NT2/D1 (cell line): ENCODE data around the gene PHF21B.

Experiments used
- DNase-seq: peaks from one replicate; pipeline ENCODE4 v3.0.0-alpha.2; 2011; ENCODE audit warnings: low read depth, low spot score
- H3K27me3 ChIP-seq: 2 replicates; pipeline ENCODE4 v1.6.0; 2011; ENCODE audit warnings: mild to moderate bottlenecking; ENCODE audit not compliant: insufficient read length, insufficient read depth
- H3K36me3 ChIP-seq: 2 replicates; pipeline ENCODE4 v1.6.1; 2011; ENCODE audit warnings: mild to moderate bottlenecking, low read length, mixed read lengths; ENCODE audit not compliant: insufficient read depth, insufficient read length
- H3K4me1 ChIP-seq: 2 replicates; pipeline ENCODE4 v1.5.1; 2011; ENCODE audit not compliant: insufficient read depth, insufficient read length
- H3K4me3 ChIP-seq: 2 replicates; pipeline ENCODE4 v1.5.1; 2011; ENCODE audit warnings: low read depth; ENCODE audit not compliant: insufficient read length
- H3K9ac ChIP-seq: 2 replicates; pipeline ENCODE4 v1.6.0; 2011; ENCODE audit warnings: low read depth; ENCODE audit not compliant: insufficient read length
- H3K9me3 ChIP-seq: 2 replicates; pipeline ENCODE4 v1.5.1; 2011; ENCODE audit warnings: mild to moderate bottlenecking, low read length; ENCODE audit not compliant: insufficient read depth
- SUZ12 ChIP-seq: IDR thresholded peaks from 2 replicates; pipeline ENCODE4 v1.6.1; 2011; ENCODE audit not compliant: insufficient read length, insufficient read depth; ENCODE audit errors: extremely low read depth
- YY1 ChIP-seq: IDR thresholded peaks from 2 replicates; pipeline ENCODE4 v1.6.1; 2011; ENCODE audit not compliant: insufficient read length, insufficient read depth
- ZNF274 ChIP-seq: IDR thresholded peaks from 2 replicates; pipeline ENCODE4 v1.6.1; 2011; ENCODE audit warnings: mild to moderate bottlenecking, low read depth, low read length

The PHF21B gene

GRCh38 chr22:44975427-44976262 is 34.2 kb downstream of the PHF21B start:
- peaks cover 21% of the 10 kb centered on the region for H3K4me1 ChIP-seq
- peak; percentile 71 for DNase-seq
- H3K27me3 ChIP-seq = no peaks in the 10 kb centered on the region
- TF ChIP-seq ZNF274 = no peak
- no peak for TF ChIP-seq SUZ12
- no peak for TF ChIP-seq YY1
- H3K36me3 ChIP-seq = peaks cover 3% of the 10 kb centered on the region
- H3K9me3 ChIP-seq = no peaks in the 10 kb centered on the region
- H3K4me3 ChIP-seq = no peak overlapping the region
- no peak overlapping the region for H3K9ac ChIP-seq

- Histone ChIP-seq H3K9ac (no peak overlapping the region), H3K36me3 (peaks cover 4% of the 10 kb centered on the region), H3K27me3 (no peaks in the 10 kb centered on the region), H3K4me3 (no peak overlapping the region), H3K9me3 (no peaks in the 10 kb centered on the region), H3K4me1 (peaks cover 24% of the 10 kb centered on the region)
- no peak for TF ChIP-seq SUZ12
- TF ChIP-seq ZNF274 = no peak
- no peak for TF ChIP-seq YY1
- DNase-seq = no peak
Measured at GRCh38 chr22:44974454-44974853, 35.4 kb downstream of the PHF21B start.

GRCh38 chr22:44973829-44974228 is 36.0 kb downstream of the PHF21B start:
- Histone ChIP-seq H3K9ac (no peak overlapping the region), H3K4me1 (peaks cover 27% of the 10 kb centered on the region), H3K4me3 (no peak overlapping the region), H3K36me3 (peaks cover 4% of the 10 kb centered on the region), H3K27me3 (no peaks in the 10 kb centered on the region), H3K9me3 (no peaks in the 10 kb centered on the region)
- TF ChIP-seq YY1 (no peak), ZNF274 (no peak), SUZ12 (no peak)
- DNase-seq = no peak

- peaks cover 27% of the 10 kb centered on the region for H3K4me1 ChIP-seq
- H3K36me3 ChIP-seq = peaks cover 4% of the 10 kb centered on the region
- H3K4me3 ChIP-seq = no peak overlapping the region
- no peaks in the 10 kb centered on the region for H3K27me3 ChIP-seq
- TF ChIP-seq ZNF274 (no peak), YY1 (no peak), SUZ12 (no peak)
- H3K9ac ChIP-seq = no peak overlapping the region
- H3K9me3 ChIP-seq = no peaks in the 10 kb centered on the region
- DNase-seq = no peak
Measured at GRCh38 chr22:44972363-44973083, 37.3 kb downstream of the PHF21B start.

GRCh38 chr22:44971651-44972362 is 38.0 kb downstream of the PHF21B start:
- TF ChIP-seq SUZ12 (no peak), YY1 (no peak), ZNF274 (no peak)
- no peak for DNase-seq
- Histone ChIP-seq H3K9me3 (no peaks in the 10 kb centered on the region), H3K4me3 (no peak overlapping the region), H3K9ac (no peak overlapping the region), H3K4me1 (peaks cover 27% of the 10 kb centered on the region), H3K27me3 (no peaks in the 10 kb centered on the region), H3K36me3 (peaks cover 4% of the 10 kb centered on the region)

- peaks cover 4% of the 10 kb centered on the region for H3K36me3 ChIP-seq
- DNase-seq = no peak
- TF ChIP-seq ZNF274 = no peak
- no peak for TF ChIP-seq SUZ12
- TF ChIP-seq YY1 = no peak
- no peaks in the 10 kb centered on the region for H3K27me3 ChIP-seq
- H3K9ac ChIP-seq = no peak overlapping the region
- H3K4me3 ChIP-seq = no peak overlapping the region
- peaks cover 26% of the 10 kb centered on the region for H3K4me1 ChIP-seq
- H3K9me3 ChIP-seq = no peaks in the 10 kb centered on the region
Measured at GRCh38 chr22:44970291-44970690, 39.5 kb downstream of the PHF21B start.
